ENCODE data around the gene ASB13. TPM values are rescaled to one million over a fixed set of nuclear protein-coding genes. Genes with fewer than 3 reads are reported as not detected.
A peak's percentile ranks its signal among the peaks of the same experiment; 100 is the strongest.

Gene ASB13
- total RNA-seq, 2 experiments from 2014 or later, result 1.9 to 2.9 TPM

GRCh38 chr10:5681930-5682329 is 15.5 kb upstream of the ASB13 start:
- H3K4me1 Mint-ChIP-seq (ENCODE audit: low read depth), result peaks cover 27% of the 10 kb centered on the region
- H3K27ac Mint-ChIP-seq, result peak overlapping the region; percentile 46
- no peaks in the 10 kb centered on the region for H3K9me3 ChIP-seq (ENCODE audit: control insufficient read depth in 1 of 2, insufficient read depth in 1 of 2, low read length in 2 of 2)
- POLR2A ChIA-PET, result no interaction called here
- peaks cover 18% of the 10 kb centered on the region for H3K36me3 Mint-ChIP-seq (ENCODE audit: low read depth)
- H3K4me3 ChIP-seq (ENCODE audit: low read length), result no peak overlapping the region
- no peak overlapping the region for H3K27ac ChIP-seq (ENCODE audit: low read depth in 1 of 2, low read length in 2 of 2)
- DNase-seq (no peak), ATAC-seq (ENCODE audit: poor library complexity) (no peak)
- TF ChIP-seq, protein P1, sequence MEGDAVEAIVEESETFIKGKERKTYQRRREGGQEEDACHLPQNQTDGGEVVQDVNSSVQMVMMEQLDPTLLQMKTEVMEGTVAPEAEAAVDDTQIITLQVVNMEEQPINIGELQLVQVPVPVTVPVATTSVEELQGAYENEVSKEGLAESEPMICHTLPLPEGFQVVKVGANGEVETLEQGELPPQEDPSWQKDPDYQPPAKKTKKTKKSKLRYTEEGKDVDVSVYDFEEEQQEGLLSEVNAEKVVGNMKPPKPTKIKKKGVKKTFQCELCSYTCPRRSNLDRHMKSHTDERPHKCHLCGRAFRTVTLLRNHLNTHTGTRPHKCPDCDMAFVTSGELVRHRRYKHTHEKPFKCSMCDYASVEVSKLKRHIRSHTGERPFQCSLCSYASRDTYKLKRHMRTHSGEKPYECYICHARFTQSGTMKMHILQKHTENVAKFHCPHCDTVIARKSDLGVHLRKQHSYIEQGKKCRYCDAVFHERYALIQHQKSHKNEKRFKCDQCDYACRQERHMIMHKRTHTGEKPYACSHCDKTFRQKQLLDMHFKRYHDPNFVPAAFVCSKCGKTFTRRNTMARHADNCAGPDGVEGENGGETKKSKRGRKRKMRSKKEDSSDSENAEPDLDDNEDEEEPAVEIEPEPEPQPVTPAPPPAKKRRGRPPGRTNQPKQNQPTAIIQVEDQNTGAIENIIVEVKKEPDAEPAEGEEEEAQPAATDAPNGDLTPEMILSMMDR (IDR thresholded peaks at IDR 0.05), result no peak
- H3K36me3 ChIP-seq (ENCODE audit: insufficient read depth, low read length), result no peaks in the 10 kb centered on the region
- H3K27me3 Mint-ChIP-seq, result peaks cover 20% of the 10 kb centered on the region
- H3K4me1 ChIP-seq (ENCODE audit: insufficient read depth, low read length), result peaks cover 8% of the 10 kb centered on the region
- intact Hi-C loops (cut with DNase I, micrococcal nuclease), result loop anchor here in 1 of 2 experiments (2.0 kb wide), 1 partner anchor 207 kb away; the partner anchor contains the start of gene ANKRD16
- CTCF ChIA-PET, result interaction anchor here (1.0 to 1.3 kb wide), 2 partner anchors 9 to 17 kb away, joined by 3 to 4 read pairs; no protein-coding TSS in a partner anchor
- H3K9me3 Mint-ChIP-seq, result no peaks in the 10 kb centered on the region
- peaks cover 5 to 8% of the 10 kb centered on the region in 2 experiments for H3K27me3 ChIP-seq (ENCODE audit: control insufficient read depth in 1 of 2, insufficient read depth in 2 of 2, low read length in 2 of 2)
- H3K4me3 Mint-ChIP-seq, result no peak overlapping the region

GRCh38 chr10:5679606-5680005 is 13.2 kb upstream of the ASB13 start:
- H3K36me3 ChIP-seq (ENCODE audit: insufficient read depth, low read length), result no peaks in the 10 kb centered on the region
- H3K27ac ChIP-seq (ENCODE audit: low read depth in 1 of 2, low read length in 2 of 2), result no peak overlapping the region
- Mint-ChIP-seq H3K9me3 (peaks cover under 1% of the 10 kb centered on the region), H3K27ac (no peak overlapping the region), H3K36me3 (ENCODE audit: low read depth) (peaks cover 6% of the 10 kb centered on the region), H3K4me1 (ENCODE audit: low read depth) (peaks cover 8% of the 10 kb centered on the region), H3K4me3 (no peak overlapping the region), H3K27me3 (peaks cover 26% of the 10 kb centered on the region)
- peaks cover 8% of the 10 kb centered on the region for H3K4me1 ChIP-seq (ENCODE audit: insufficient read depth, low read length)
- H3K27me3 ChIP-seq (ENCODE audit: control insufficient read depth in 1 of 2, insufficient read depth in 2 of 2, low read length in 2 of 2), result peaks cover 5 to 8% of the 10 kb centered on the region in 2 experiments
- DNase-seq (no peak), ATAC-seq (ENCODE audit: poor library complexity) (no peak)
- H3K4me3 ChIP-seq (ENCODE audit: low read length), result no peak overlapping the region
- H3K9me3 ChIP-seq (ENCODE audit: control insufficient read depth in 1 of 2, insufficient read depth in 1 of 2, low read length in 2 of 2), result peaks cover 0 to under 1% of the 10 kb centered on the region in 2 experiments
- TF ChIP-seq, protein P1 (IDR thresholded peaks at IDR 0.05), result no peak
- intact Hi-C loops (cut with DNase I, micrococcal nuclease), result no loop called here
- ChIA-PET POLR2A (interaction anchor here (1.0 to 1.1 kb wide), 2 partner anchors 27 to 32 kb away, joined by 3 read pairs; no protein-coding TSS in a partner anchor), CTCF (interaction anchor here (0.9 kb wide), 1 partner anchor 245 kb away, joined by 3 read pairs; no protein-coding TSS in a partner anchor)

GRCh38 chr10:5679037-5679435 is 12.6 kb upstream of the ASB13 start:
- DNase-seq (no peak), ATAC-seq (ENCODE audit: poor library complexity) (no peak)
- Mint-ChIP-seq H3K9me3 (peaks cover 5% of the 10 kb centered on the region), H3K4me1 (ENCODE audit: low read depth) (peaks cover 2% of the 10 kb centered on the region), H3K27me3 (peaks cover 26% of the 10 kb centered on the region), H3K27ac (no peak overlapping the region), H3K4me3 (no peak overlapping the region), H3K36me3 (ENCODE audit: low read depth) (peaks cover under 1% of the 10 kb centered on the region)
- ChIA-PET CTCF (interaction anchor here (0.9 kb wide), 1 partner anchor 244 kb away, joined by 3 read pairs; no protein-coding TSS in a partner anchor), POLR2A (interaction anchor here (1.0 to 1.1 kb wide), 2 partner anchors 28 to 33 kb away, joined by 3 read pairs; no protein-coding TSS in a partner anchor)
- Histone ChIP-seq H3K27ac (ENCODE audit: low read depth in 1 of 2, low read length in 2 of 2) (no peak overlapping the region), H3K27me3 (ENCODE audit: control insufficient read depth in 1 of 2, insufficient read depth in 2 of 2, low read length in 2 of 2) (peaks cover 5 to 8% of the 10 kb centered on the region in 2 experiments), H3K36me3 (ENCODE audit: insufficient read depth, low read length) (no peaks in the 10 kb centered on the region), H3K9me3 (ENCODE audit: control insufficient read depth in 1 of 2, insufficient read depth in 1 of 2, low read length in 2 of 2) (peaks cover 1 to 6% of the 10 kb centered on the region in 2 experiments), H3K4me1 (ENCODE audit: insufficient read depth, low read length) (peaks cover 4% of the 10 kb centered on the region), H3K4me3 (ENCODE audit: low read length) (no peak overlapping the region)
- TF ChIP-seq, protein P1 (IDR thresholded peaks at IDR 0.05), result no peak
- intact Hi-C loops (cut with DNase I, micrococcal nuclease), result no loop called here
